Thoracic aorta (tissue), 2 donors: ENCODE measurements around the gene FAM111A. TPM values are rescaled to one million over a fixed set of nuclear protein-coding genes. Genes with fewer than 3 reads are reported as not detected.
"Not testable (repeated sequence)": the region's sequence is repeated elsewhere in the genome, so short reads cannot be mapped to it uniquely, and the experiment has no call there.

Source experiments
- ATAC-seq: fragments of 150-250 bp; one replicate; pipeline ENCODE4 v1.8.0; 2017; ENCODE audit warnings: low read depth; ENCODE audit not compliant: insufficient number of reproducible peaks, low FRiP score
- DNase-seq: peaks from one replicate; pipeline ENCODE4 v3.0.0-alpha.2; 2020; ENCODE audit warnings: low spot score
- H3K27ac ChIP-seq, 2 donors: fragments of 200-600 bp; sonication (generic); 1 replicate in 1 of 2; 2 replicates in 1 of 2; pipeline ENCODE4 v1.5.1; 2016; ENCODE audit warnings: mild to moderate bottlenecking in 2 of 2, moderate library complexity in 2 of 2
- H3K27me3 ChIP-seq: fragments of 200-600 bp; sonication (generic); replicated peaks from 2 replicates; pipeline ENCODE4 v1.6.0; 2016; ENCODE audit warnings: mild to moderate bottlenecking; ENCODE audit not compliant: insufficient read depth
- H3K36me3 ChIP-seq: fragments of 200-600 bp; sonication (generic); one replicate; pipeline ENCODE4 v1.5.1; 2016
- H3K4me1 ChIP-seq, 2 donors: fragments of 200-600 bp; sonication (generic); 1 replicate in 1 of 2; 2 replicates in 1 of 2; pipeline versions ENCODE4 v1.5.1 to v1.6.0; 2016; ENCODE audit warnings: low read depth in 2 of 2, mild to moderate bottlenecking in 1 of 2; ENCODE audit not compliant: control insufficient read depth in 1 of 2
- H3K4me3 ChIP-seq: fragments of 200-600 bp; sonication (generic); 2 replicates; pipeline ENCODE4 v1.5.1; 2016; ENCODE audit warnings: mild to moderate bottlenecking
- H3K9me3 ChIP-seq: fragments of 200-600 bp; sonication (generic); 2 replicates; pipeline ENCODE4 v1.5.1; 2016
- total RNA-seq, 2 donors: library from RNA; depleted of rRNA; stranded (reverse); fragments of >200 nt; gene quantifications; one replicate each; pipeline versions ENCODE4 v1.1.0 to v1.2.3, GENCODE V29; 2016
- TF ChIP-seq, protein P1 (sequence below): fragments of 200-600 bp; sonication (generic); IDR thresholded peaks from one replicate; pipeline ENCODE4 v1.5.1; 2019; ENCODE audit warnings: antibody characterized with exemption

Gene FAM111A
- total RNA-seq, 2 donors from 2014 or later, result 23.6 to 35.6 TPM

DNA sequence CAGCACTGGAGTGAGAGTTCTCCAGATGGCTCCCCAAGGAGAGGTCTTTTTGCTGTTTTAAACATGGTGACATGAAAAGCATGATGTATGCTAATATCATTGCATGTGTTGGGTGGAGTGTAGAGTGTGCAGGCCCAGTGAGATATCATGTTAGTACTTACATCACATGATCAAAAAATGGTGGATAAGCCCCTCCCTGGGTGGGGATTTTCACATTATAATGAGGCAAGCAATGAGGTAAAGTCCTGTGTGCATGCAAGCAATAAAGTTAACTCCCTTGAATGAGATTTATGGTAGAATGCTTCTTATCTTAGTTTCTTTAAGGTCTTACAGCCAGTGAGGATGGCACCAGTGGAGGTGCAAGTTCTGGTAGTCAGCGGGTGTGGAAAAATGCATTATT is 27.1 kb upstream of the FAM111A start:
- no peaks in the 10 kb centered on the region for H3K27me3 ChIP-seq

DNA sequence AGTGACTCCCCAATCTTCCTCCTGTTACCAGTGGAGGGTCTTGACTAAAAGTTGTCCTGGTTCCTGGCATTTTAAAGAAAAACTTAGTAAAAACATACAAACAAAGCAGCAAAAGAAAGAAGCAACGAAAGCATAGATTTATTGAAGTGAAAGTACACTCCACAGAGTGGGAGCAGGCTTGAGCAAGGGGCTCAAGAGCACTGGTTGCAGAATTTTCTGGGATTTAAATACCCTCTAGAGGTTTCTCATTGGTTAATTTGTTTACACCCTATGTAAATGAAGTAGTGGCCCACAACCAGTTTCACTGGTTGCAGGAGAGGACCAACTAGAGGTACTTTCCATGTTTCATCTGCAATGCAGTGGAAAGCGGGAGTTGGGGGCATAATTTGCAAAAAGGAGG is 24.9 kb upstream of the FAM111A start:
- ATAC-seq (no peak), DNase-seq (no peak)
- TF ChIP-seq, protein P1, sequence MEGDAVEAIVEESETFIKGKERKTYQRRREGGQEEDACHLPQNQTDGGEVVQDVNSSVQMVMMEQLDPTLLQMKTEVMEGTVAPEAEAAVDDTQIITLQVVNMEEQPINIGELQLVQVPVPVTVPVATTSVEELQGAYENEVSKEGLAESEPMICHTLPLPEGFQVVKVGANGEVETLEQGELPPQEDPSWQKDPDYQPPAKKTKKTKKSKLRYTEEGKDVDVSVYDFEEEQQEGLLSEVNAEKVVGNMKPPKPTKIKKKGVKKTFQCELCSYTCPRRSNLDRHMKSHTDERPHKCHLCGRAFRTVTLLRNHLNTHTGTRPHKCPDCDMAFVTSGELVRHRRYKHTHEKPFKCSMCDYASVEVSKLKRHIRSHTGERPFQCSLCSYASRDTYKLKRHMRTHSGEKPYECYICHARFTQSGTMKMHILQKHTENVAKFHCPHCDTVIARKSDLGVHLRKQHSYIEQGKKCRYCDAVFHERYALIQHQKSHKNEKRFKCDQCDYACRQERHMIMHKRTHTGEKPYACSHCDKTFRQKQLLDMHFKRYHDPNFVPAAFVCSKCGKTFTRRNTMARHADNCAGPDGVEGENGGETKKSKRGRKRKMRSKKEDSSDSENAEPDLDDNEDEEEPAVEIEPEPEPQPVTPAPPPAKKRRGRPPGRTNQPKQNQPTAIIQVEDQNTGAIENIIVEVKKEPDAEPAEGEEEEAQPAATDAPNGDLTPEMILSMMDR, result no peak
- Histone ChIP-seq H3K9me3 (peaks cover 20% of the 10 kb centered on the region), H3K4me1 (no peaks in the 10 kb centered on the region), H3K36me3 (no peaks in the 10 kb centered on the region), H3K27ac (no peak overlapping the region), H3K4me3 (no peak overlapping the region), H3K27me3 (no peaks in the 10 kb centered on the region)

More for the DNA sequence above, 27.1 kb upstream of the FAM111A start:
- TF ChIP-seq, protein P1, result no peak
- DNase-seq (no peak), ATAC-seq (no peak)
- no peaks in the 10 kb centered on the region for H3K36me3 ChIP-seq
- no peak overlapping the region for H3K4me3 ChIP-seq
- H3K4me1 ChIP-seq, result no peaks in the 10 kb centered on the region
- no peak overlapping the region for H3K27ac ChIP-seq
- H3K9me3 ChIP-seq, result peaks cover 20% of the 10 kb centered on the region

DNA sequence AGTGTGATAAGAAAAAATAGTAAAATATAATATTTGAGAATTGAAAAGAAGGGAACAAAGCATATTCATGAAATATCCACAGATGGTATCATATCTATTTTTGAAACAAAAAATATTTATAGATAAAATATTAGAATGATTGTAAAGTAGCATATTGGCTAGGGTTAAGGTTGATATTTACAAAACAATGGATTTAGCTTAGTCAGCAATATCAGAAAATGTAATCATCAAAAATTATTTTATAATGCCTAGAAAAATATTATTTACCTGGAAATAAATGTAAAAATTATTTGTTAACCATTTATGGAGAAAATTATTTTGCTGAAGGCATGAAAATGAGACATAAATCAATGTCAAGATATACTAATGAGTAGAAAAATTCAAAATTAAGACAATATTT is 22.8 kb upstream of the FAM111A start:
- Histone ChIP-seq H3K36me3 (no peaks in the 10 kb centered on the region), H3K27ac (no peak overlapping the region), H3K27me3 (no peaks in the 10 kb centered on the region), H3K4me1 (no peaks in the 10 kb centered on the region), H3K4me3 (no peak overlapping the region), H3K9me3 (peaks cover 20% of the 10 kb centered on the region)
- TF ChIP-seq, protein P1, result no peak
- DNase-seq, result no peak
- no peak for ATAC-seq

DNA sequence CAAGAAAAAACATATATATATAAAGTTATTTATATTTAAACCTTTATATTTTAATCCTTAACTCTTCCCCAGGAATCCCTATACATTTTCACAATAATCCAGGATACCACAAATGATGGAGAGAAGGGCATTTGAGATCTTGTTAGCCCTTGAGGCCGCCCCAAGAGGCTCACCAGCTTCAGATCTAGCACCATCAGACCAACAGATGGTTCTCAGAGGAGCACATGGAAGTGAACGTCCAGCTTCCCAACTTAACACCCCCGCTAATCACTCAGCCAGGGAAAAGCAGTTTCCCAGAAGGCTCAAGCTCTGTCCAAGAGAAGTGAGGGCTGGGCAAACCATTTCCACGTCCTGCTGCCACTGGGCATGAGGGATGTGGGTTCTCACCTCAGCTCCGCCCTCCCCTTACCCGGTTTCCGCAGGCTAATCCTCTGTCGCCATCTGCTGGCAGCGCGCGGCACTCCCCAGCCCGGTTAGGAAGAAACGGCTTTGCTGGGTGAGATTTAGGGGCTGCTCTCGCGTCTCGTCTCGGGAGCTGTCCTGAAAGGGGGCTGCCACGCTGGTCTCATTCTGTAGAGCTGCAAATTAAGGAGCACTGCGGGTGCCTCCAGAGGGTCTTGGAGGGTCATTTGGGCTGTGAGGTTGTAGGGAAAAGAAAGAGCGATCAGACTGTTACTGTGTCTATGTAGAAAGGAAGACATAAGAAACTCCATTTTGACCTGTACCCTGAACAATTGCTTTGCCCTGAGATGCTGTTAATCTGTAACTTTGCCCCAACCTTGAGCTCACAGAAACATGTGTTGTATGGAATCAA is 6.8 kb upstream of the FAM111A start:
- no peaks in the 10 kb centered on the region for H3K4me1 ChIP-seq
- H3K36me3 ChIP-seq, result peaks cover 5% of the 10 kb centered on the region
- DNase-seq, result peak; percentile 40
- ATAC-seq, result peak; percentile 66
- H3K4me3 ChIP-seq, result peak overlapping the region; percentile 29
- no peaks in the 10 kb centered on the region for H3K27me3 ChIP-seq
- H3K27ac ChIP-seq, result no peak overlapping the region
- no peaks in the 10 kb centered on the region for H3K9me3 ChIP-seq
- TF ChIP-seq, protein P1, result peak; percentile 89

DNA sequence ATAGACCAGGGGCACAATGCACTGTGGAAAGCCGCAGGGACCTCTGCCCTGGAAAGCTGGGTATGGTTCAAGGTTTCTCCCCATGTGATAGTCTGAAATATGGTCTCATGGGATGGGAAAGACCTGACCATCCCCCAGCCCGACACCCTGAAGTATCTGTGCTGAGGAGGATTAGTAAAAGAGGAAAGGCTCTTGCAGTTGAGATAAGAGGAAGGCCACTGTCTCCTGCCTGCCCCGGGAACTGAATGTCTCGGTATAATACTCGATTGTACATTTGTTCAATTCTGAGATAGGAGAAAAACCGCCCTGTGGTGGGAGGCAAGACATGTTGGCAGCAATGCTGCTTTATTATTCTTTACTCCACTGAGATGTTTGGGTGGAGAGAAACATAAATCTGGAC is 6.1 kb upstream of the FAM111A start:
- DNase-seq, H3K27ac ChIP-seq, ATAC-seq: not testable (repeated sequence)

More for the DNA sequence above, 6.1 kb upstream of the FAM111A start:
- H3K27me3 ChIP-seq, H3K4me3 ChIP-seq, H3K9me3 ChIP-seq, H3K36me3 ChIP-seq, H3K4me1 ChIP-seq: not testable (repeated sequence)
